ENCODE data around the gene IFIT1.

- TF ChIP-seq CTCF (IDR thresholded peaks at IDR 0.05), result no peak
- TF ChIP-seq POLR2A (IDR thresholded peaks at IDR 0.05), result no peak
Observed at GRCh38 chr10:89363729-89364442, 28.5 kb upstream of the IFIT1 start.

All from uterus (tissue), 2 donors.